Naive thymus-derived CD4-positive, alpha-beta T cell (primary cell): Measurements from ENCODE around the gene DHX40. TPM values are rescaled to one million over a fixed set of nuclear protein-coding genes. Genes with fewer than 3 reads are reported as not detected.
A peak's percentile ranks its signal among the peaks of the same experiment; 100 is the strongest.
"Not testable (repeated sequence)": the region's sequence is repeated elsewhere in the genome, so short reads cannot be mapped to it uniquely, and the experiment has no call there.

Experiments used
- ATAC-seq: fragments of 150-1000 bp; cut with Tn5 transposase; 2 replicates; pipeline ENCODE4 v1.10.0; 2021; ENCODE audit warnings: mild to moderate bottlenecking, moderate library complexity
- CTCF ChIA-PET: fragments of 350-600 bp; sonication (Branson Sonifier 250); formaldehyde crosslinking; loops from one replicate; lab custom pipeline; 2021; ENCODE audit warnings: antibody characterized with exemption; lab: Charles Lee
- POLR2A ChIA-PET: fragments of 350-600 bp; sonication (Branson Sonifier 250); formaldehyde crosslinking; loops from one replicate; lab custom pipeline; 2021; ENCODE audit warnings: antibody characterized with exemption, inconsistent platforms; lab: Charles Lee
- DNase-seq, 9 donors: peaks; one replicate each; pipeline versions ENCODE4 v3.0.0 to v3.0.0-alpha.2; 2020 to 2022; ENCODE audit warnings: mixed read lengths in 1 of 9
- H3K27ac ChIP-seq: one replicate; pipeline ENCODE4 v1.7.0; 2013; ENCODE audit warnings: mild to moderate bottlenecking, low read depth, low read length, moderate library complexity
- H3K27me3 ChIP-seq, 2 donors: one replicate each; pipeline ENCODE4 v1.7.0; 2013; ENCODE audit warnings: low read length in 2 of 2, mild to moderate bottlenecking in 2 of 2, moderate library complexity in 2 of 2; ENCODE audit not compliant: control insufficient read depth in 2 of 2, insufficient read depth in 2 of 2
- H3K36me3 ChIP-seq, 3 experiments: 1 replicate in 2 of 3; 2 replicates in 1 of 3; pipeline ENCODE4 v1.7.0; 2013; ENCODE audit warnings: low read length in 3 of 3, mild to moderate bottlenecking in 3 of 3, moderate library complexity in 1 of 3; ENCODE audit not compliant: insufficient read depth in 3 of 3, control insufficient read depth in 2 of 3
- H3K4me1 ChIP-seq, 2 donors: one replicate each; pipeline ENCODE4 v1.7.0; 2013; ENCODE audit warnings: low read length in 2 of 2, mild to moderate bottlenecking in 2 of 2, moderate library complexity in 1 of 2; ENCODE audit not compliant: control insufficient read depth in 2 of 2, insufficient read depth in 2 of 2
- H3K4me3 ChIP-seq: 2 replicates; pipeline ENCODE4 v1.7.0; 2013; ENCODE audit warnings: mild to moderate bottlenecking, low read length
- H3K9me3 ChIP-seq, 3 experiments: 1 replicate in 2 of 3; 2 replicates in 1 of 3; pipeline ENCODE4 v1.7.0; 2013; ENCODE audit warnings: low read length in 3 of 3; ENCODE audit not compliant: control insufficient read depth in 2 of 3
- H3K27ac Mint-ChIP-seq, 9 donors: one replicate each; pipeline ENCODE4 v1.8.0; 2020 to 2022; ENCODE audit warnings: mixed read lengths in 9 of 9, mild to moderate bottlenecking in 8 of 9, moderate library complexity in 5 of 9, inconsistent platforms in 2 of 9
- H3K27me3 Mint-ChIP-seq, 5 donors: one replicate each; pipeline ENCODE4 v1.8.0; 2021 to 2022; ENCODE audit warnings: mixed read lengths in 5 of 5, mild to moderate bottlenecking in 1 of 5
- H3K36me3 Mint-ChIP-seq, 5 donors: one replicate each; pipeline ENCODE4 v1.8.0; 2020 to 2022; ENCODE audit warnings: mixed read lengths in 5 of 5, mild to moderate bottlenecking in 3 of 5, inconsistent platforms in 1 of 5
- H3K4me1 Mint-ChIP-seq, 7 donors: one replicate each; pipeline ENCODE4 v1.8.0; 2020 to 2022; ENCODE audit warnings: mixed read lengths in 7 of 7, mild to moderate bottlenecking in 3 of 7, inconsistent platforms in 1 of 7
- H3K4me3 Mint-ChIP-seq, 10 donors: one replicate each; pipeline ENCODE4 v1.8.0; 2020 to 2022; ENCODE audit warnings: mild to moderate bottlenecking in 10 of 10, mixed read lengths in 10 of 10, moderate library complexity in 6 of 10, inconsistent platforms in 2 of 10
- H3K9me3 Mint-ChIP-seq, 11 donors: one replicate each; pipeline ENCODE4 v1.8.0; 2020 to 2022; ENCODE audit warnings: mixed read lengths in 11 of 11, mild to moderate bottlenecking in 4 of 11, inconsistent platforms in 1 of 11, moderate library complexity in 1 of 11
- intact Hi-C, 2 donors: fragments of 100-400 bp; cut with micrococcal nuclease; formaldehyde crosslinking; loops; one replicate each; pipeline ENCODE4 v1.15.1; 2023
- polyA plus RNA-seq, 2 donors: library from polyadenylated mRNA; unstranded; fragments of 300-500 nt; fragmentation: Illumina TruSeq; gene quantifications; one replicate each; pipeline ENCODE4 v1.2.3, GENCODE V29; 2021
- total RNA-seq, 6 experiments: library from RNA in 5 of 6; stranded (reverse) in 5 of 6; gene quantifications; 1 replicate in 5 of 6; 2 replicates in 1 of 6; pipeline ENCODE4 v1.2.3 and lab custom pipeline; 2021 to 2026

The DHX40 gene
- total RNA-seq, result 10 to 100 TPM; 21.3 to 44.9 (median 29.4) TPM
- 10 to 100 TPM; 27.1 to 27.7 TPM for polyA plus RNA-seq
- 70.0 reads per million, percentile 78 among the genes with 10 or more reads in this experiment for total RNA-seq (lab: John Stamatoyannopoulos, UW)

- peaks cover 0 to 7% (median 0%) of the 10 kb centered on the region in 11 donors for H3K9me3 Mint-ChIP-seq
- CTCF ChIA-PET, result no interaction called here
- Histone ChIP-seq H3K4me1 (peaks cover 10 to 14% of the 10 kb centered on the region in 2 donors), H3K36me3 (peaks cover 0 to 4% (median 0%) of the 10 kb centered on the region in 3 experiments), H3K27me3 (no peaks in the 10 kb centered on the region), H3K4me3 (peak within 1 kb of the TSS; percentile 92), H3K9me3 (no peaks in the 10 kb centered on the region), H3K27ac (peak within 1 kb of the TSS; percentile 95)
- peak within 1 kb of the TSS; percentile 98 to 100 (median 100) for H3K27ac Mint-ChIP-seq
- peak; percentile 80 to 95 (median 92) for DNase-seq
- H3K27me3 Mint-ChIP-seq, result peaks cover 0 to 3% (median 0%) of the 10 kb centered on the region in 5 donors
- peak; percentile 97 for ATAC-seq
- peaks cover 0 to 30% (median 23%) of the 10 kb centered on the region in 7 donors for H3K4me1 Mint-ChIP-seq
- POLR2A ChIA-PET, result interaction anchor here (0.6 to 2.3 kb wide), 5 partner anchors 52 to 1036 kb away, joined by 3 to 14 read pairs (median 4); partner anchors contain the start of genes CLTC, PRR11 and SKA2
- H3K36me3 Mint-ChIP-seq, result peaks cover 0 to 11% (median 3%) of the 10 kb centered on the region in 5 donors
- intact Hi-C loops, result loop anchor here (1.0 to 10.0 kb wide), 14 partner anchors 54 to 1048 kb away; partner anchors contain the start of genes CLTC (in 2 of the 2), PTRH2 (in 2 of the 2), VMP1 (in 2 of the 2) and APPBP2 (in 1 of the 2)
- H3K4me3 Mint-ChIP-seq, result peak within 1 kb of the TSS; percentile 97 to 100 (median 100)
Observed at GRCh38 chr17:59565171-59565958, at the start of gene DHX40. Gene DHX40, plus strand, starts transcription at chr17:59565610. Its CDS starts 62 bp downstream, at chr17:59565672.

- Histone ChIP-seq H3K9me3 (no peaks in the 10 kb centered on the region), H3K36me3 (no peaks in the 10 kb centered on the region), H3K27me3 (peaks cover 0 to 3% of the 10 kb centered on the region in 2 donors), H3K4me1 (no peaks in the 10 kb centered on the region), H3K27ac (no peak overlapping the region), H3K4me3 (no peak overlapping the region)
- ChIA-PET POLR2A (no interaction called here), CTCF (no interaction called here)
- Mint-ChIP-seq H3K27me3 (peaks cover under 1 to 15% (median 7%) of the 10 kb centered on the region in 5 donors), H3K9me3 (no peaks in the 10 kb centered on the region), H3K4me1 (peaks cover 0 to 4% (median 3%) of the 10 kb centered on the region in 7 donors), H3K36me3 (no peaks in the 10 kb centered on the region), H3K27ac (no peak overlapping the region), H3K4me3 (no peak overlapping the region)
- ATAC-seq, result no peak
- intact Hi-C loops, result no loop called here
- no peak for DNase-seq
Observed at GRCh38 chr17:59516451-59516850, 49.0 kb upstream of the DHX40 start.

GRCh38 chr17:59519132-59519531, 46.3 kb upstream of the DHX40 start:
- Mint-ChIP-seq H3K36me3 (no peaks in the 10 kb centered on the region), H3K4me3 (no peak overlapping the region), H3K4me1 (peaks cover 0 to 6% (median 5%) of the 10 kb centered on the region in 7 donors), H3K9me3 (no peaks in the 10 kb centered on the region), H3K27ac (no peak overlapping the region), H3K27me3 (peaks cover 4 to 13% (median 10%) of the 10 kb centered on the region in 5 donors)
- no peak overlapping the region for H3K4me3 ChIP-seq
- H3K9me3 ChIP-seq, result no peaks in the 10 kb centered on the region
- no peaks in the 10 kb centered on the region for H3K4me1 ChIP-seq
- DNase-seq (no peak), ATAC-seq (no peak)
- intact Hi-C loops, result no loop called here
- H3K36me3 ChIP-seq, result no peaks in the 10 kb centered on the region
- ChIA-PET CTCF (interaction anchor here (1.3 kb wide), 1 partner anchor 78 kb away, joined by 3 read pairs; no protein-coding TSS in a partner anchor), POLR2A (no interaction called here)
- no peak overlapping the region for H3K27ac ChIP-seq
- peaks cover 0 to 3% of the 10 kb centered on the region in 2 donors for H3K27me3 ChIP-seq

GRCh38 chr17:59520251-59520650, 45.2 kb upstream of the DHX40 start:
- Histone ChIP-seq H3K9me3 (no peaks in the 10 kb centered on the region), H3K27me3 (peaks cover 0 to 3% of the 10 kb centered on the region in 2 donors), H3K4me1 (no peaks in the 10 kb centered on the region), H3K27ac (no peak overlapping the region), H3K4me3 (no peak overlapping the region), H3K36me3 (no peaks in the 10 kb centered on the region)
- H3K4me3 Mint-ChIP-seq, result no peak overlapping the region
- intact Hi-C loops, result loop anchor here (5.0 to 10.0 kb wide), 3 partner anchors 122 to 515 kb away; no protein-coding TSS in a partner anchor
- CTCF ChIA-PET, result no interaction called here
- H3K27ac Mint-ChIP-seq, result no peak overlapping the region
- DNase-seq (no peak), ATAC-seq (no peak)
- no peaks in the 10 kb centered on the region for H3K9me3 Mint-ChIP-seq
- H3K27me3 Mint-ChIP-seq, result peaks cover 4 to 13% (median 10%) of the 10 kb centered on the region in 5 donors
- POLR2A ChIA-PET, result no interaction called here
- no peaks in the 10 kb centered on the region for H3K36me3 Mint-ChIP-seq
- peaks cover 0 to 6% (median 5%) of the 10 kb centered on the region in 7 donors for H3K4me1 Mint-ChIP-seq

- Mint-ChIP-seq H3K36me3 (no peaks in the 10 kb centered on the region), H3K9me3 (no peaks in the 10 kb centered on the region), H3K27me3 (peaks cover 4 to 23% (median 10%) of the 10 kb centered on the region in 5 donors), H3K4me3 (no peak overlapping the region), H3K4me1 (peaks cover 0 to 6% (median 5%) of the 10 kb centered on the region in 7 donors), H3K27ac (no peak overlapping the region)
- H3K27me3 ChIP-seq, result peaks cover 0 to 3% of the 10 kb centered on the region in 2 donors
- ChIA-PET CTCF (interaction anchor here (0.6 to 1.7 kb wide), 6 partner anchors 15 to 211 kb away, joined by 3 to 9 read pairs (median 4); no protein-coding TSS in a partner anchor), POLR2A (interaction anchor here (0.5 kb wide), 1 partner anchor 64 kb away, joined by 5 read pairs; no protein-coding TSS in a partner anchor)
- H3K27ac ChIP-seq, result no peak overlapping the region
- peak; percentile 17 to 69 (median 38) for DNase-seq
- no peaks in the 10 kb centered on the region for H3K4me1 ChIP-seq
- H3K4me3 ChIP-seq, result no peak overlapping the region
- peak; percentile 85 for ATAC-seq
- intact Hi-C loops, result loop anchor here (1.0 to 10.0 kb wide), 5 partner anchors 81 to 513 kb away; no protein-coding TSS in a partner anchor
- no peaks in the 10 kb centered on the region for H3K9me3 ChIP-seq
- no peaks in the 10 kb centered on the region for H3K36me3 ChIP-seq
Observed at GRCh38 chr17:59521465-59522126, 43.8 kb upstream of the DHX40 start.

- H3K27ac ChIP-seq, H3K4me3 ChIP-seq, H3K4me3 Mint-ChIP-seq, DNase-seq, H3K27ac Mint-ChIP-seq, ATAC-seq, H3K9me3 Mint-ChIP-seq, H3K9me3 ChIP-seq, H3K36me3 ChIP-seq, POLR2A ChIA-PET, H3K4me1 Mint-ChIP-seq, H3K4me1 ChIP-seq, H3K27me3 ChIP-seq, CTCF ChIA-PET, H3K36me3 Mint-ChIP-seq: not testable (repeated sequence)
- intact Hi-C loops, result loop anchor here (5.0 to 10.0 kb wide), 3 partner anchors 117 to 510 kb away; no protein-coding TSS in a partner anchor
- peaks cover 4 to 39% (median 12%) of the 10 kb centered on the region in 5 donors for H3K27me3 Mint-ChIP-seq
Observed at GRCh38 chr17:59524930-59525329, 40.5 kb upstream of the DHX40 start.
